Panc1 (cell line): ENCODE results near the gene KAT6B. TPM values are rescaled to one million over a fixed set of nuclear protein-coding genes. Genes with fewer than 3 reads are reported as not detected.

ENCODE experiments used
- ATAC-seq: fragments of 200-7000 bp; cut with Tn5 transposase; 2 replicates; pipeline ENCODE4 v1.9.1; 2020; ENCODE audit warnings: mild to moderate bottlenecking, moderate library complexity
- BruUV-seq: library from RNA; stranded (reverse); fragments of 400-500 nt; replicated peaks from 2 replicates; lab custom pipeline; 2021; lab: Mats Ljungman, UMichigan
- CTCF ChIA-PET: fragments of 300-600 bp; sonication (Branson Sonifier 250); formaldehyde crosslinking; loops from one replicate; lab custom pipeline; 2022; ENCODE audit warnings: antibody characterized with exemption; lab: Charles Lee
- POLR2A ChIA-PET: fragments of 300-600 bp; sonication (Branson Sonifier 250); formaldehyde crosslinking; loops from one replicate; lab custom pipeline; 2022; ENCODE audit warnings: antibody characterized with exemption; lab: Charles Lee
- DNase-seq: peaks from one replicate; pipeline ENCODE4 v3.0.0-alpha.2; 2010; ENCODE audit warnings: low read depth, low spot score
- H3K27ac ChIP-seq: 2 replicates; pipeline ENCODE4 v1.5.1; 2011; ENCODE audit warnings: mild to moderate bottlenecking, low read length, inconsistent platforms
- H3K27me3 ChIP-seq: fragments of 200-500 bp; sonication (Bioruptor generic); 2 replicates; pipeline ENCODE4 v1.6.0; 2014; ENCODE audit warnings: low read length, inconsistent platforms; ENCODE audit not compliant: control insufficient read depth, insufficient read depth
- H3K36me3 ChIP-seq: fragments of 200-500 bp; sonication (Bioruptor generic); 2 replicates; pipeline ENCODE4 v1.5.1; 2014; ENCODE audit warnings: inconsistent platforms, mild to moderate bottlenecking, low read length, moderate library complexity; ENCODE audit not compliant: control insufficient read depth, insufficient read depth
- H3K4me1 ChIP-seq: 2 replicates; pipeline ENCODE4 v1.5.1; 2011; ENCODE audit warnings: inconsistent platforms, mild to moderate bottlenecking, low read length, moderate library complexity; ENCODE audit not compliant: control insufficient read depth, insufficient read depth
- H3K4me3 ChIP-seq, 2 experiments: 2 replicates each; pipeline ENCODE4 v1.5.1; 2011 to 2012; ENCODE audit warnings: low read depth in 2 of 2, low read length in 2 of 2, mild to moderate bottlenecking in 2 of 2, inconsistent platforms in 1 of 2, moderate library complexity in 1 of 2
- H3K9me3 ChIP-seq: fragments of 200-500 bp; sonication (Bioruptor generic); 2 replicates; pipeline ENCODE4 v1.5.1; 2014; ENCODE audit warnings: low read depth, mild to moderate bottlenecking, inconsistent platforms, low read length, moderate library complexity; ENCODE audit not compliant: control insufficient read depth, insufficient read depth
- POLR2AphosphoS5 ChIP-seq: IDR thresholded peaks from 2 replicates; pipeline ENCODE4 v1.6.1; 2012; ENCODE audit warnings: mild to moderate bottlenecking, low read depth, low read length, moderate library complexity
- SIN3A ChIP-seq: IDR thresholded peaks from 2 replicates; pipeline ENCODE4 v1.6.1; 2012; ENCODE audit warnings: low read depth, mild to moderate bottlenecking, low read length, moderate library complexity, borderline replicate concordance; ENCODE audit not compliant: insufficient read depth
- TCF7L2 ChIP-seq: IDR thresholded peaks from 2 replicates; pipeline ENCODE4 v1.6.1; 2011; ENCODE audit warnings: mild to moderate bottlenecking, low read depth, low read length, inconsistent platforms
- in situ Hi-C: cut with HindIII; loops from 2 replicates; pipeline ENCODE4 v1.10.0; 2016; ENCODE audit warnings: low sequenced_read_pairs, low pct_unique_long_range_greater_than_20kb
- intact Hi-C: fragments of 100-400 bp; cut with micrococcal nuclease; formaldehyde crosslinking; loops from one replicate; pipeline ENCODE4 v1.10.0; 2022; ENCODE audit not compliant: unreplicated experiment
- total RNA-seq: library from RNA; stranded (reverse); gene quantifications from one replicate; pipeline ENCODE4 v1.2.1, GENCODE V29; 2021; ENCODE audit not compliant: unreplicated experiment
- TF ChIP-seq, protein P1 (sequence below), 2 experiments: IDR thresholded peaks; 2 replicates each; pipeline ENCODE4 v1.6.1; 2011 to 2012; ENCODE audit warnings: low read depth in 2 of 2, control low read depth in 1 of 2, low read length in 1 of 2, mild to moderate bottlenecking in 1 of 2, moderate library complexity in 1 of 2; ENCODE audit not compliant: insufficient read depth in 1 of 2
- TF ChIP-seq, protein P2 (sequence below): fragments of 450-650 bp; IDR thresholded peaks from 2 replicates; pipeline ENCODE4 v1.5.1; 2017; ENCODE audit warnings: mild to moderate bottlenecking

KAT6B gene
- total RNA-seq, 1 experiment from 2014 or later: 31.1 TPM

- DNase-seq (no peak), ATAC-seq (no peak)
- Histone ChIP-seq H3K27ac (no peak overlapping the region), H3K36me3 (no peaks in the 10 kb centered on the region), H3K4me3 (no peak overlapping the region), H3K4me1 (no peaks in the 10 kb centered on the region), H3K27me3 (no peaks in the 10 kb centered on the region), H3K9me3 (no peaks in the 10 kb centered on the region)
- intact Hi-C loops (no loop called here), in situ Hi-C loops (no loop called here)
- ChIA-PET POLR2A (no interaction called here), CTCF (no interaction called here)
- no TSS peak for BruUV-seq
- TF ChIP-seq, protein P1, sequence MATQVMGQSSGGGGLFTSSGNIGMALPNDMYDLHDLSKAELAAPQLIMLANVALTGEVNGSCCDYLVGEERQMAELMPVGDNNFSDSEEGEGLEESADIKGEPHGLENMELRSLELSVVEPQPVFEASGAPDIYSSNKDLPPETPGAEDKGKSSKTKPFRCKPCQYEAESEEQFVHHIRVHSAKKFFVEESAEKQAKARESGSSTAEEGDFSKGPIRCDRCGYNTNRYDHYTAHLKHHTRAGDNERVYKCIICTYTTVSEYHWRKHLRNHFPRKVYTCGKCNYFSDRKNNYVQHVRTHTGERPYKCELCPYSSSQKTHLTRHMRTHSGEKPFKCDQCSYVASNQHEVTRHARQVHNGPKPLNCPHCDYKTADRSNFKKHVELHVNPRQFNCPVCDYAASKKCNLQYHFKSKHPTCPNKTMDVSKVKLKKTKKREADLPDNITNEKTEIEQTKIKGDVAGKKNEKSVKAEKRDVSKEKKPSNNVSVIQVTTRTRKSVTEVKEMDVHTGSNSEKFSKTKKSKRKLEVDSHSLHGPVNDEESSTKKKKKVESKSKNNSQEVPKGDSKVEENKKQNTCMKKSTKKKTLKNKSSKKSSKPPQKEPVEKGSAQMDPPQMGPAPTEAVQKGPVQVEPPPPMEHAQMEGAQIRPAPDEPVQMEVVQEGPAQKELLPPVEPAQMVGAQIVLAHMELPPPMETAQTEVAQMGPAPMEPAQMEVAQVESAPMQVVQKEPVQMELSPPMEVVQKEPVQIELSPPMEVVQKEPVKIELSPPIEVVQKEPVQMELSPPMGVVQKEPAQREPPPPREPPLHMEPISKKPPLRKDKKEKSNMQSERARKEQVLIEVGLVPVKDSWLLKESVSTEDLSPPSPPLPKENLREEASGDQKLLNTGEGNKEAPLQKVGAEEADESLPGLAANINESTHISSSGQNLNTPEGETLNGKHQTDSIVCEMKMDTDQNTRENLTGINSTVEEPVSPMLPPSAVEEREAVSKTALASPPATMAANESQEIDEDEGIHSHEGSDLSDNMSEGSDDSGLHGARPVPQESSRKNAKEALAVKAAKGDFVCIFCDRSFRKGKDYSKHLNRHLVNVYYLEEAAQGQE (IDR thresholded peaks at IDR 0.05; ENCODE audit: insufficient read depth in 1 of 2, low read depth in 2 of 2, low read length in 1 of 2): no peak
- TF ChIP-seq POLR2AphosphoS5: no peak
- TF ChIP-seq, protein P2, sequence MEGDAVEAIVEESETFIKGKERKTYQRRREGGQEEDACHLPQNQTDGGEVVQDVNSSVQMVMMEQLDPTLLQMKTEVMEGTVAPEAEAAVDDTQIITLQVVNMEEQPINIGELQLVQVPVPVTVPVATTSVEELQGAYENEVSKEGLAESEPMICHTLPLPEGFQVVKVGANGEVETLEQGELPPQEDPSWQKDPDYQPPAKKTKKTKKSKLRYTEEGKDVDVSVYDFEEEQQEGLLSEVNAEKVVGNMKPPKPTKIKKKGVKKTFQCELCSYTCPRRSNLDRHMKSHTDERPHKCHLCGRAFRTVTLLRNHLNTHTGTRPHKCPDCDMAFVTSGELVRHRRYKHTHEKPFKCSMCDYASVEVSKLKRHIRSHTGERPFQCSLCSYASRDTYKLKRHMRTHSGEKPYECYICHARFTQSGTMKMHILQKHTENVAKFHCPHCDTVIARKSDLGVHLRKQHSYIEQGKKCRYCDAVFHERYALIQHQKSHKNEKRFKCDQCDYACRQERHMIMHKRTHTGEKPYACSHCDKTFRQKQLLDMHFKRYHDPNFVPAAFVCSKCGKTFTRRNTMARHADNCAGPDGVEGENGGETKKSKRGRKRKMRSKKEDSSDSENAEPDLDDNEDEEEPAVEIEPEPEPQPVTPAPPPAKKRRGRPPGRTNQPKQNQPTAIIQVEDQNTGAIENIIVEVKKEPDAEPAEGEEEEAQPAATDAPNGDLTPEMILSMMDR: no peak
- no peak for TF ChIP-seq SIN3A
- no peak for TF ChIP-seq TCF7L2
Measured at GRCh38 chr10:74910976-74911350, 84.6 kb downstream of the KAT6B start.

DNA sequence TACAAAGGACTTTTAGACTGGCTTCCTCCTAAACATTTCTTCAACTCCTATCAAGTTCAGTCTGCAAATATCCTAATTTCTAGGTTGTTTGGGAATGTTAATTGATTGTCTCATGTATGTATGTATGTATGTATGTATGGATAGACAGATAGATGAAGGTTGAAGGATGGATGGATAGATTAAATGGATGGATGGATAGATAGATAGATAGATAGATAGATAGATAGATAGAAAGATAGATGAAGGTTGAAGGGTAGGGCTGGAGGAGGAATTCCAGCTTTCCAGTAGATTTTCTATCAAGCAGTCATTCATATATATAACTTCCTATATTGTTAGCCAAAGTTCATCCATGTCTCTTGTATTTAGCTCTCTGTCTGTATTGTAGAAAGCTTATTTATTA lies 85.8 kb downstream of the KAT6B start:
- no peaks in the 10 kb centered on the region for H3K9me3 ChIP-seq
- POLR2A ChIA-PET: no interaction called here
- no peak overlapping the region for H3K4me3 ChIP-seq
- no peak for ATAC-seq
- intact Hi-C loops: no loop called here
- CTCF ChIA-PET: no interaction called here
- no peak for DNase-seq
- in situ Hi-C loops: no loop called here
- no peaks in the 10 kb centered on the region for H3K4me1 ChIP-seq
- BruUV-seq: no TSS peak
- no peak overlapping the region for H3K27ac ChIP-seq
- TF ChIP-seq POLR2AphosphoS5: no peak
- TF ChIP-seq SIN3A: no peak
- TF ChIP-seq, protein P2: no peak
- no peak for TF ChIP-seq TCF7L2
- TF ChIP-seq, protein P1 (IDR thresholded peaks at IDR 0.05; ENCODE audit: insufficient read depth in 1 of 2, low read depth in 2 of 2, low read length in 1 of 2): no peak
- no peaks in the 10 kb centered on the region for H3K27me3 ChIP-seq
- no peaks in the 10 kb centered on the region for H3K36me3 ChIP-seq
